ENCODE measurements around the gene ATP1A3.

- TF ChIP-seq, protein P1, sequence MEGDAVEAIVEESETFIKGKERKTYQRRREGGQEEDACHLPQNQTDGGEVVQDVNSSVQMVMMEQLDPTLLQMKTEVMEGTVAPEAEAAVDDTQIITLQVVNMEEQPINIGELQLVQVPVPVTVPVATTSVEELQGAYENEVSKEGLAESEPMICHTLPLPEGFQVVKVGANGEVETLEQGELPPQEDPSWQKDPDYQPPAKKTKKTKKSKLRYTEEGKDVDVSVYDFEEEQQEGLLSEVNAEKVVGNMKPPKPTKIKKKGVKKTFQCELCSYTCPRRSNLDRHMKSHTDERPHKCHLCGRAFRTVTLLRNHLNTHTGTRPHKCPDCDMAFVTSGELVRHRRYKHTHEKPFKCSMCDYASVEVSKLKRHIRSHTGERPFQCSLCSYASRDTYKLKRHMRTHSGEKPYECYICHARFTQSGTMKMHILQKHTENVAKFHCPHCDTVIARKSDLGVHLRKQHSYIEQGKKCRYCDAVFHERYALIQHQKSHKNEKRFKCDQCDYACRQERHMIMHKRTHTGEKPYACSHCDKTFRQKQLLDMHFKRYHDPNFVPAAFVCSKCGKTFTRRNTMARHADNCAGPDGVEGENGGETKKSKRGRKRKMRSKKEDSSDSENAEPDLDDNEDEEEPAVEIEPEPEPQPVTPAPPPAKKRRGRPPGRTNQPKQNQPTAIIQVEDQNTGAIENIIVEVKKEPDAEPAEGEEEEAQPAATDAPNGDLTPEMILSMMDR (conservative IDR thresholded peaks at IDR 0.05; ENCODE audit: low read depth, low read length), result no peak
- TF ChIP-seq EZH2 (IDR thresholded peaks at IDR 0.05; ENCODE audit: borderline replicate concordance, low read depth, low read length, poor library complexity, severe bottlenecking), result no peak
Measured at GRCh38 chr19:42018503-42019193, 24.6 kb upstream of the ATP1A3 start.
